HCT116 (cell line): ENCODE measurements around the gene IPCEF1. TPM values are rescaled to one million over a fixed set of nuclear protein-coding genes. Genes with fewer than 3 reads are reported as not detected.

ENCODE experiments used
- ATAC-seq: fragments of 200-7000 bp; cut with Tn5 transposase; 2 replicates; pipeline ENCODE4 v1.9.1; 2020; ENCODE audit warnings: mild to moderate bottlenecking, moderate library complexity
- BruUV-seq: library from RNA; stranded (reverse); fragments of 400-500 nt; replicated peaks from 2 replicates; lab custom pipeline; 2021; lab: Mats Ljungman, UMichigan
- CTCF ChIA-PET: fragments of 300-600 bp; sonication (Branson Sonifier 250); formaldehyde crosslinking; loops from one replicate; lab custom pipeline; 2021; ENCODE audit warnings: antibody characterized with exemption; lab: Charles Lee
- POLR2A ChIA-PET: fragments of 300-600, 350-600 bp; sonication (Branson Sonifier 250); formaldehyde crosslinking; loops from one replicate; lab custom pipeline; 2021; ENCODE audit warnings: antibody characterized with exemption; lab: Charles Lee
- RAD21 ChIA-PET, 2 experiments: fragments of 300-600 bp; sonication (Branson Sonifier 250); formaldehyde crosslinking; loops; one replicate each; lab custom pipeline; 2023; ENCODE audit warnings: low total read pairs in 2 of 2; ENCODE audit not compliant: uncharacterized antibody in 2 of 2, unreplicated experiment in 2 of 2, low non-redundant PET in 1 of 2; lab: Charles Lee
- DNase-seq: peaks from one replicate; pipeline ENCODE4 v3.0.0-alpha.2; 2010; ENCODE audit warnings: low read depth, low spot score
- H2AFZ ChIP-seq: fragments of 200-600 bp; shearing (Covaris generic), sonication (generic); 2 replicates; pipeline ENCODE4 v1.6.1; 2017; ENCODE audit warnings: low read depth, mixed run types, mixed read lengths, antibody characterized with exemption, low read length; ENCODE audit not compliant: poor library complexity, severe bottlenecking
- H3K27ac ChIP-seq: 2 replicates; pipeline ENCODE4 v1.5.1; 2012; ENCODE audit warnings: low read depth, low read length
- H3K27me3 ChIP-seq: fragments of 200-600 bp; sonication (generic); 2 replicates; pipeline ENCODE4 v1.6.1; 2016; ENCODE audit warnings: mixed run types, low read length, mixed read lengths; ENCODE audit not compliant: insufficient read depth
- H3K36me3 ChIP-seq, 2 experiments: fragments of 200-500 bp in 1 of 2; fragments of 200-600 bp in 1 of 2; sonication (Bioruptor generic) in 1 of 2; sonication (generic) in 1 of 2; 2 replicates each; pipeline versions ENCODE4 v1.5.1 to v1.6.1; 2014 to 2016; ENCODE audit warnings: low read length in 2 of 2, inconsistent platforms in 1 of 2, mixed read lengths in 1 of 2, mixed run types in 1 of 2; ENCODE audit not compliant: insufficient read depth in 2 of 2, control insufficient read depth in 1 of 2
- H3K4me1 ChIP-seq, 2 experiments: fragments of 200-600 bp in 1 of 2; sonication (generic) in 1 of 2; 2 replicates each; pipeline versions ENCODE4 v1.5.1 to v1.6.1; 2012 to 2017; ENCODE audit warnings: low read length in 2 of 2, inconsistent platforms in 1 of 2, mild to moderate bottlenecking in 1 of 2, mixed read lengths in 1 of 2, mixed run types in 1 of 2, moderate library complexity in 1 of 2; ENCODE audit not compliant: insufficient read depth in 2 of 2, control insufficient read depth in 1 of 2
- H3K4me2 ChIP-seq: fragments of 200-600 bp; sonication (generic); 2 replicates; pipeline ENCODE4 v1.6.1; 2017; ENCODE audit warnings: mixed run types, low read length, mixed read lengths
- H3K4me3 ChIP-seq, 2 experiments: fragments of 200-600 bp in 1 of 2; sonication (generic) in 1 of 2; replicated peaks in 1 of 2; 2 replicates each; pipeline ENCODE4 v1.5.1; 2011 to 2016; ENCODE audit warnings: low read length in 2 of 2, control low read depth in 1 of 2, low read depth in 1 of 2, mild to moderate bottlenecking in 1 of 2, mixed read lengths in 1 of 2, mixed run types in 1 of 2
- H3K79me2 ChIP-seq: fragments of 200-600 bp; sonication (generic); 2 replicates; pipeline ENCODE4 v1.6.1; 2017; ENCODE audit warnings: mild to moderate bottlenecking, mixed run types, low read length, moderate library complexity, mixed read lengths; ENCODE audit not compliant: insufficient read depth
- H3K9ac ChIP-seq: fragments of 200-600 bp; sonication (generic); 2 replicates; pipeline ENCODE4 v1.6.1; 2016; ENCODE audit warnings: low read length, mixed read lengths
- H3K9me2 ChIP-seq: fragments of 200-600 bp; sonication (generic), shearing (Covaris generic); 2 replicates; pipeline ENCODE4 v1.6.1; 2017; ENCODE audit warnings: mixed run types, mild to moderate bottlenecking, moderate library complexity; ENCODE audit not compliant: insufficient read depth
- H3K9me3 ChIP-seq, 2 experiments: fragments of 200-500 bp in 1 of 2; fragments of 200-600 bp in 1 of 2; sonication (Bioruptor generic) in 1 of 2; sonication (generic) in 1 of 2; 2 replicates each; pipeline ENCODE4 v1.6.1; 2014 to 2017; ENCODE audit warnings: low read length in 2 of 2, mixed read lengths in 2 of 2, inconsistent platforms in 1 of 2, low read depth in 1 of 2, mild to moderate bottlenecking in 1 of 2, mixed run types in 1 of 2, moderate library complexity in 1 of 2; ENCODE audit not compliant: control insufficient read depth in 1 of 2, insufficient read depth in 1 of 2
- H4K20me1 ChIP-seq: fragments of 200-600 bp; sonication (generic), shearing (Covaris generic); 2 replicates; pipeline ENCODE4 v1.6.1; 2017; ENCODE audit warnings: mixed run types, mild to moderate bottlenecking, moderate library complexity; ENCODE audit not compliant: insufficient read depth
- CBX3 ChIP-seq: IDR thresholded peaks from 2 replicates; pipeline ENCODE4 v1.6.1; 2012; ENCODE audit warnings: low read depth
- CEBPB ChIP-seq: IDR thresholded peaks from 2 replicates; pipeline ENCODE4 v1.6.1; 2012; ENCODE audit warnings: low read depth
- EGR1 ChIP-seq: IDR thresholded peaks from 2 replicates; pipeline ENCODE4 v1.6.1; 2012; ENCODE audit warnings: low read depth
- FOSL1 ChIP-seq: IDR thresholded peaks from 2 replicates; pipeline ENCODE4 v1.6.1; 2012; ENCODE audit warnings: low read depth
- JUND ChIP-seq: IDR thresholded peaks from 2 replicates; pipeline ENCODE4 v1.6.1; 2012
- POLR2A ChIP-seq: IDR thresholded peaks from 2 replicates; pipeline ENCODE4 v1.7.0; 2011; ENCODE audit warnings: borderline replicate concordance; ENCODE audit not compliant: insufficient read depth, insufficient read length; ENCODE audit errors: extremely low read depth
- POLR2AphosphoS5 ChIP-seq: IDR thresholded peaks from 2 replicates; pipeline ENCODE4 v1.6.1; 2011; ENCODE audit warnings: mild to moderate bottlenecking, low read depth, low read length, moderate library complexity
- RAD21 ChIP-seq: IDR thresholded peaks from 2 replicates; pipeline ENCODE4 v1.6.1; 2012; ENCODE audit warnings: low read depth, mild to moderate bottlenecking
- SIN3A ChIP-seq: IDR thresholded peaks from 2 replicates; pipeline ENCODE4 v1.6.1; 2012; ENCODE audit warnings: low read depth
- SP1 ChIP-seq: IDR thresholded peaks from 2 replicates; pipeline ENCODE4 v1.6.1; 2012; ENCODE audit warnings: low read depth
- SRF ChIP-seq: IDR thresholded peaks from 2 replicates; pipeline ENCODE4 v1.6.1; 2012; ENCODE audit warnings: low read depth
- ZFX ChIP-seq: fragments of 450-650 bp; IDR thresholded peaks from 2 replicates; pipeline ENCODE4 v1.6.1; 2017
- intact Hi-C: fragments of 100-400 bp; cut with micrococcal nuclease; formaldehyde crosslinking; loops from 2 replicates; pipeline ENCODE4 v1.10.0; 2022
- total RNA-seq: library from RNA; stranded (reverse); gene quantifications from one replicate; pipeline ENCODE4 v1.2.1, GENCODE V29; 2021; ENCODE audit not compliant: unreplicated experiment
- TF ChIP-seq, protein P1 (sequence below), 3 experiments: fragments of 200-600 bp in 1 of 3; sonication (generic) in 1 of 3; IDR thresholded peaks in 2 of 3; conservative IDR thresholded peaks in 1 of 3; 2 replicates each; pipeline ENCODE4 v1.5.1; 2012 to 2017; ENCODE audit warnings: low read depth in 2 of 3, low read length in 2 of 3, antibody characterized with exemption in 1 of 3, borderline replicate concordance in 1 of 3, control low read depth in 1 of 3, mild to moderate bottlenecking in 1 of 3, mixed read lengths in 1 of 3, mixed run types in 1 of 3, moderate library complexity in 1 of 3; ENCODE audit not compliant: insufficient read depth in 1 of 3
- TF ChIP-seq, protein P2 (sequence below): IDR thresholded peaks from 2 replicates; pipeline ENCODE4 v1.6.1; 2012
- TF ChIP-seq, protein P3 (sequence below): IDR thresholded peaks from 2 replicates; pipeline ENCODE4 v1.6.1; 2012
- TF ChIP-seq, protein P4 (sequence below): IDR thresholded peaks from 2 replicates; pipeline ENCODE4 v1.6.1; 2011; ENCODE audit warnings: mild to moderate bottlenecking, low read length, moderate library complexity; ENCODE audit not compliant: insufficient replicate concordance; ENCODE audit errors: extremely low read depth

Gene IPCEF1
- total RNA-seq, 1 experiment from 2014 or later, result 0.32 TPM

DNA sequence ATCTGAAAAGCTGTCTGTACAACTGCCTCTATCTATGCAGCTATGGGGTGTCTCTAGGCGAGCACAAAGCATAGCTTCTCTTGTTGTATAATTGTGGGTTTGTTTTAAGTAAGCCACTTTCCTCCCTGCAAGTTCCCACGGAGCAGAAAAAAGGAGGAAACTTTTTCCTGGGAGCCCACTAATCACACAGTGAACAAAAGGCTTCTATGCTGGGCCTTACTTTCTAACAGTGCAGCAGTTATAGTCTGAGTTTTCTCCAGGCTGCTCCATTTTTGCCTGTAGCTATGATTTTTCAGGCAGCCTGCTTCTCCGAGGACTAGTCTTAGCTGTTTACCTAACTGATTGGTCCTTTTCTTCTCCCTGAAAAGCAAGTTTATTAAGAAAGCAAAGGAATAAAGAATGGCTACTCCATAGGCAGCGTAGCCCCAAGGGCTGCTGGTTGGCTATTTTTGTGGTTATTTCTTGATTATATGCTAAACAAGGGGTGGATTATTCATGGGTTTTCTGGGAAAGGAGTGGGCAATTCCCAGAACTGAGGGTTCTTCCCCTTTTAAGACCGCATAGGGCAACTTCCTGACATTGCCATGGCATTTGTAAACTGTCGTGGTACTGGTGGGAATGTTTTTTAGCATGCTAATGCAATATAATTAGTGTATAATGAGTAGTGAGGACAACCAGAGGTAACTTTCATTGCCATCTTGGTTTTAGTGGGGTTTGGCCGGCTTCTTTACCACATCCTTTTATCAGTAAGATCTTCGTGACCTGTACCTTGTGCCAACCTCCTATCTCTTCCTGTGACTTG lies 233.2 kb downstream of the IPCEF1 start:
- no peaks in the 10 kb centered on the region for H3K27me3 ChIP-seq
- DNase-seq (no peak), ATAC-seq (no peak)
- TF ChIP-seq, protein P1, sequence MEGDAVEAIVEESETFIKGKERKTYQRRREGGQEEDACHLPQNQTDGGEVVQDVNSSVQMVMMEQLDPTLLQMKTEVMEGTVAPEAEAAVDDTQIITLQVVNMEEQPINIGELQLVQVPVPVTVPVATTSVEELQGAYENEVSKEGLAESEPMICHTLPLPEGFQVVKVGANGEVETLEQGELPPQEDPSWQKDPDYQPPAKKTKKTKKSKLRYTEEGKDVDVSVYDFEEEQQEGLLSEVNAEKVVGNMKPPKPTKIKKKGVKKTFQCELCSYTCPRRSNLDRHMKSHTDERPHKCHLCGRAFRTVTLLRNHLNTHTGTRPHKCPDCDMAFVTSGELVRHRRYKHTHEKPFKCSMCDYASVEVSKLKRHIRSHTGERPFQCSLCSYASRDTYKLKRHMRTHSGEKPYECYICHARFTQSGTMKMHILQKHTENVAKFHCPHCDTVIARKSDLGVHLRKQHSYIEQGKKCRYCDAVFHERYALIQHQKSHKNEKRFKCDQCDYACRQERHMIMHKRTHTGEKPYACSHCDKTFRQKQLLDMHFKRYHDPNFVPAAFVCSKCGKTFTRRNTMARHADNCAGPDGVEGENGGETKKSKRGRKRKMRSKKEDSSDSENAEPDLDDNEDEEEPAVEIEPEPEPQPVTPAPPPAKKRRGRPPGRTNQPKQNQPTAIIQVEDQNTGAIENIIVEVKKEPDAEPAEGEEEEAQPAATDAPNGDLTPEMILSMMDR (IDR thresholded peaks at IDR 0.05 in 2 of 3, conservative IDR thresholded peaks at IDR 0.05 in 1 of 3; ENCODE audit: borderline replicate concordance in 1 of 3, insufficient read depth in 1 of 3, low read depth in 2 of 3, low read length in 2 of 3), result no peak
- no peaks in the 10 kb centered on the region for H3K4me1 ChIP-seq
- no peak overlapping the region for H3K27ac ChIP-seq
- intact Hi-C loops, result no loop called here
- no TSS peak for BruUV-seq
- no peak overlapping the region for H2AFZ ChIP-seq
- H3K36me3 ChIP-seq, result no peaks in the 10 kb centered on the region
- no peak overlapping the region for H3K4me2 ChIP-seq
- no peak overlapping the region for H3K9ac ChIP-seq
- no peaks in the 10 kb centered on the region; a peak in 1 of 4 replicates for H3K9me3 ChIP-seq
- ChIA-PET CTCF (no interaction called here), RAD21 (no interaction called here), POLR2A (no interaction called here)
- H3K9me2 ChIP-seq, result no peaks in the 10 kb centered on the region
- no peak overlapping the region for H3K4me3 ChIP-seq
- no peaks in the 10 kb centered on the region for H3K79me2 ChIP-seq
- H4K20me1 ChIP-seq, result no peaks in the 10 kb centered on the region

DNA sequence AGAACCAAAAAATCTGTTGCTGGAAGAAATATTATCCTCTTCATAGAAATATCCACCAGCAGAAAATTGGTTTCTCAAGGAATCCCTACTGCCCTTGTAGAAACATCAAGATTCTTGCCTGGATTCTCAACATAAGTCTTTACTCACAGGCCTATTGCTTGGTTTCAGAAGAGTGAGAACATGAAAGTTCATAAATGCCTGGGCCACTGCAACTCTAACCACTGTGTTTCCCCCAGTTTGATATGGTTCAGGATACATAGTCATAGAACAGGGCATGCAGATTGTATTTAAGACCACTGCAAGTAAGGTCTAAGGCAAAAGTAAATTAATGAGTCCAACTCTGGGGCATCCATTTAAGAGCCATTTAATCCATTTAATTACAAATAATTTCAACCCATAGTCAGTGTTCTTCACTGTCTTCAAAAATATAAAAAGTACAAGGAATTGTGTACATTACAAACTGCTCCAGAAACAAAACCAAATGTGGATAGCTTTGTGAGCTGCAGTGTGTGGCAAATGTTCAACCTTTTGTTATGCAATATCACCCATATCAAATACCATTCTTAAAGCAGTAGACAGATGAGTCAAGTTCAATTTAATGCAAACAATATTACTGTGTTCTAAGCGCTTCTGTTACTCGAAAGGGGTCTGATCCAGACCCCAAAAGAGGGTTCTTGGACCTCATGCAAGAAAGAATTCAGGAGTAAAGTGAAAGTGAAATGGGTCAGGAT lies 234.2 kb downstream of the IPCEF1 start:
- Histone ChIP-seq H3K4me2 (no peak overlapping the region), H3K4me1 (no peaks in the 10 kb centered on the region), H3K79me2 (no peaks in the 10 kb centered on the region), H2AFZ (no peak overlapping the region), H3K27me3 (no peaks in the 10 kb centered on the region), H3K9me3 (no peaks in the 10 kb centered on the region; a peak in 1 of 4 replicates), H3K27ac (no peak overlapping the region), H3K36me3 (no peaks in the 10 kb centered on the region), H3K4me3 (no peak overlapping the region), H3K9me2 (no peaks in the 10 kb centered on the region), H4K20me1 (no peaks in the 10 kb centered on the region), H3K9ac (no peak overlapping the region)
- RAD21 ChIA-PET, result no interaction called here
- DNase-seq (no peak), ATAC-seq (no peak)
- BruUV-seq, result no TSS peak
- intact Hi-C loops, result no loop called here
- CTCF ChIA-PET, result no interaction called here
- POLR2A ChIA-PET, result no interaction called here
- TF ChIP-seq JUND, result no peak
- TF ChIP-seq CEBPB, result no peak
- TF ChIP-seq EGR1, result no peak
- TF ChIP-seq, protein P2, sequence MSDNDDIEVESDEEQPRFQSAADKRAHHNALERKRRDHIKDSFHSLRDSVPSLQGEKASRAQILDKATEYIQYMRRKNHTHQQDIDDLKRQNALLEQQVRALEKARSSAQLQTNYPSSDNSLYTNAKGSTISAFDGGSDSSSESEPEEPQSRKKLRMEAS, result no peak
- TF ChIP-seq CBX3, result no peak
- TF ChIP-seq POLR2A, result no peak
- TF ChIP-seq RAD21, result no peak
- TF ChIP-seq SRF, result no peak
- TF ChIP-seq SP1, result no peak
- TF ChIP-seq, protein P3, sequence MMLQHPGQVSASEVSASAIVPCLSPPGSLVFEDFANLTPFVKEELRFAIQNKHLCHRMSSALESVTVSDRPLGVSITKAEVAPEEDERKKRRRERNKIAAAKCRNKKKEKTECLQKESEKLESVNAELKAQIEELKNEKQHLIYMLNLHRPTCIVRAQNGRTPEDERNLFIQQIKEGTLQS, result no peak
- no peak for TF ChIP-seq SIN3A
- TF ChIP-seq ZFX, result no peak
- TF ChIP-seq, protein P4, sequence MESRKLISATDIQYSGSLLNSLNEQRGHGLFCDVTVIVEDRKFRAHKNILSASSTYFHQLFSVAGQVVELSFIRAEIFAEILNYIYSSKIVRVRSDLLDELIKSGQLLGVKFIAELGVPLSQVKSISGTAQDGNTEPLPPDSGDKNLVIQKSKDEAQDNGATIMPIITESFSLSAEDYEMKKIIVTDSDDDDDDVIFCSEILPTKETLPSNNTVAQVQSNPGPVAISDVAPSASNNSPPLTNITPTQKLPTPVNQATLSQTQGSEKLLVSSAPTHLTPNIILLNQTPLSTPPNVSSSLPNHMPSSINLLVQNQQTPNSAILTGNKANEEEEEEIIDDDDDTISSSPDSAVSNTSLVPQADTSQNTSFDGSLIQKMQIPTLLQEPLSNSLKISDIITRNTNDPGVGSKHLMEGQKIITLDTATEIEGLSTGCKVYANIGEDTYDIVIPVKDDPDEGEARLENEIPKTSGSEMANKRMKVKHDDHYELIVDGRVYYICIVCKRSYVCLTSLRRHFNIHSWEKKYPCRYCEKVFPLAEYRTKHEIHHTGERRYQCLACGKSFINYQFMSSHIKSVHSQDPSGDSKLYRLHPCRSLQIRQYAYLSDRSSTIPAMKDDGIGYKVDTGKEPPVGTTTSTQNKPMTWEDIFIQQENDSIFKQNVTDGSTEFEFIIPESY, result no peak
- TF ChIP-seq FOSL1, result no peak
- no peak for TF ChIP-seq POLR2AphosphoS5
